ENCODE results near the gene PARM1.

The PARM1 gene, protein sequence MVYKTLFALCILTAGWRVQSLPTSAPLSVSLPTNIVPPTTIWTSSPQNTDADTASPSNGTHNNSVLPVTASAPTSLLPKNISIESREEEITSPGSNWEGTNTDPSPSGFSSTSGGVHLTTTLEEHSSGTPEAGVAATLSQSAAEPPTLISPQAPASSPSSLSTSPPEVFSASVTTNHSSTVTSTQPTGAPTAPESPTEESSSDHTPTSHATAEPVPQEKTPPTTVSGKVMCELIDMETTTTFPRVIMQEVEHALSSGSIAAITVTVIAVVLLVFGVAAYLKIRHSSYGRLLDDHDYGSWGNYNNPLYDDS

GRCh38 chr4:74932832-74933561 lies at the start of gene PARM1:
TSS of gene PARM1 (plus strand) at chr4:74933116. CDS start at chr4:74933328, 212 bp downstream.
- Histone ChIP-seq H3K9ac (ENCODE audit: low read length) (peak within 1 kb of the TSS; percentile 46; the same call in 1 of the 2 replicates), H3K9me2 (ENCODE audit: low read depth, low read length) (no peaks in the 10 kb centered on the region), H3K79me2 (ENCODE audit: insufficient read depth, low read length) (no peaks in the 10 kb centered on the region), H3K4me1 (ENCODE audit: insufficient read depth, low read length, severe bottlenecking) (peaks cover 10% of the 10 kb centered on the region), H3K4me3 (ENCODE audit: low read depth, low read length, poor library complexity, severe bottlenecking) (peak within 1 kb of the TSS; percentile 65), H2AFZ (ENCODE audit: low read length) (peak within 1 kb of the TSS; percentile 81), H3K36me3 (ENCODE audit: insufficient read depth, low read length) (no peaks in the 10 kb centered on the region), H3K27ac (ENCODE audit: low read depth, low read length, poor library complexity, severe bottlenecking) (no peak within 1 kb of the TSS), H4K20me1 (ENCODE audit: insufficient read depth, low read length) (no peaks in the 10 kb centered on the region), H3K4me2 (ENCODE audit: low read length) (peak within 1 kb of the TSS; percentile 77), H3K27me3 (ENCODE audit: insufficient read depth, low read length) (peaks cover 9% of the 10 kb centered on the region; the same call in 1 of the 2 replicates), H3F3A (ENCODE audit: insufficient read depth, low read length) (no peaks in the 10 kb centered on the region), H3K9me3 (ENCODE audit: low read length) (no peaks in the 10 kb centered on the region)
- TF ChIP-seq, protein P1, sequence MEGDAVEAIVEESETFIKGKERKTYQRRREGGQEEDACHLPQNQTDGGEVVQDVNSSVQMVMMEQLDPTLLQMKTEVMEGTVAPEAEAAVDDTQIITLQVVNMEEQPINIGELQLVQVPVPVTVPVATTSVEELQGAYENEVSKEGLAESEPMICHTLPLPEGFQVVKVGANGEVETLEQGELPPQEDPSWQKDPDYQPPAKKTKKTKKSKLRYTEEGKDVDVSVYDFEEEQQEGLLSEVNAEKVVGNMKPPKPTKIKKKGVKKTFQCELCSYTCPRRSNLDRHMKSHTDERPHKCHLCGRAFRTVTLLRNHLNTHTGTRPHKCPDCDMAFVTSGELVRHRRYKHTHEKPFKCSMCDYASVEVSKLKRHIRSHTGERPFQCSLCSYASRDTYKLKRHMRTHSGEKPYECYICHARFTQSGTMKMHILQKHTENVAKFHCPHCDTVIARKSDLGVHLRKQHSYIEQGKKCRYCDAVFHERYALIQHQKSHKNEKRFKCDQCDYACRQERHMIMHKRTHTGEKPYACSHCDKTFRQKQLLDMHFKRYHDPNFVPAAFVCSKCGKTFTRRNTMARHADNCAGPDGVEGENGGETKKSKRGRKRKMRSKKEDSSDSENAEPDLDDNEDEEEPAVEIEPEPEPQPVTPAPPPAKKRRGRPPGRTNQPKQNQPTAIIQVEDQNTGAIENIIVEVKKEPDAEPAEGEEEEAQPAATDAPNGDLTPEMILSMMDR (IDR thresholded peaks at IDR 0.05; ENCODE audit: low read length), result peak; percentile 72
- no peak for TF ChIP-seq EZH2 (IDR thresholded peaks at IDR 0.05; ENCODE audit: borderline replicate concordance, low read length)

GRCh38 chr4:74884266-74884665 lies 48.6 kb upstream of the PARM1 start:
- TF ChIP-seq, protein P1 (IDR thresholded peaks at IDR 0.05; ENCODE audit: low read length), result no peak
- no peak for TF ChIP-seq EZH2 (IDR thresholded peaks at IDR 0.05; ENCODE audit: borderline replicate concordance, low read length)
- no peak overlapping the region for H3K27ac ChIP-seq (ENCODE audit: low read depth, low read length, poor library complexity, severe bottlenecking)

DNA sequence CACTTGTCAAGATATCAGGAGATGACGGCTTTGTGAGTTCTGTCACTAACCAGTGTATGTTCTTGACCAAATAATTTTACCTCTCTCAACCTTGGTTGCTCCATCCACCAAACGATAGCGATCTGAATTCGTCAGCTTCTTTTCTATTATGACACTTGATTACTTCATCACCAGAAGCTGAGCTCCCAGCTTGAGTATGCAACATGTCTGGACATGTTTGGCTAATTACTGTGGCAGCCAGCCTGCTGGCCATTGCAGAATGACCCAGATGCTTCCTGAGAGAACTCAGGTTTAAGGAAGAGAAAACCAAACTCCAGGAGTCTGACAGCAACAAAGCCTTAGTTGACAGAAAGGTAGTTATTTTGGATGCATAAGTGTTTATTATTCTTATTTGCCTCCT lies 46.4 kb upstream of the PARM1 start:
- Histone ChIP-seq H3K9me2 (ENCODE audit: low read depth, low read length) (no peaks in the 10 kb centered on the region), H3K79me2 (ENCODE audit: insufficient read depth, low read length) (no peaks in the 10 kb centered on the region), H2AFZ (ENCODE audit: low read length) (no peak overlapping the region), H3K9ac (ENCODE audit: low read length) (no peak overlapping the region), H3F3A (ENCODE audit: insufficient read depth, low read length) (no peaks in the 10 kb centered on the region), H3K36me3 (ENCODE audit: insufficient read depth, low read length) (no peaks in the 10 kb centered on the region), H3K4me1 (ENCODE audit: insufficient read depth, low read length, severe bottlenecking) (no peaks in the 10 kb centered on the region), H3K4me2 (ENCODE audit: low read length) (no peak overlapping the region), H3K9me3 (ENCODE audit: low read length) (no peaks in the 10 kb centered on the region), H3K27ac (ENCODE audit: low read depth, low read length, poor library complexity, severe bottlenecking) (no peak overlapping the region), H3K27me3 (ENCODE audit: insufficient read depth, low read length) (no peaks in the 10 kb centered on the region), H3K4me3 (ENCODE audit: low read depth, low read length, poor library complexity, severe bottlenecking) (no peak overlapping the region), H4K20me1 (ENCODE audit: insufficient read depth, low read length) (no peaks in the 10 kb centered on the region)
- TF ChIP-seq, protein P1 (IDR thresholded peaks at IDR 0.05; ENCODE audit: low read length), result no peak
- no peak for TF ChIP-seq EZH2 (IDR thresholded peaks at IDR 0.05; ENCODE audit: borderline replicate concordance, low read length)

More at GRCh38 chr4:74884266-74884665, 48.6 kb upstream of the PARM1 start:
- Histone ChIP-seq H3K27me3 (ENCODE audit: insufficient read depth, low read length) (no peaks in the 10 kb centered on the region), H2AFZ (ENCODE audit: low read length) (no peak overlapping the region), H3F3A (ENCODE audit: insufficient read depth, low read length) (no peaks in the 10 kb centered on the region), H3K4me1 (ENCODE audit: insufficient read depth, low read length, severe bottlenecking) (no peaks in the 10 kb centered on the region), H3K79me2 (ENCODE audit: insufficient read depth, low read length) (no peaks in the 10 kb centered on the region), H3K9me2 (ENCODE audit: low read depth, low read length) (no peaks in the 10 kb centered on the region), H3K9me3 (ENCODE audit: low read length) (no peaks in the 10 kb centered on the region), H3K4me2 (ENCODE audit: low read length) (no peak overlapping the region), H4K20me1 (ENCODE audit: insufficient read depth, low read length) (no peaks in the 10 kb centered on the region), H3K36me3 (ENCODE audit: insufficient read depth, low read length) (no peaks in the 10 kb centered on the region), H3K9ac (ENCODE audit: low read length) (no peak overlapping the region), H3K4me3 (ENCODE audit: low read depth, low read length, poor library complexity, severe bottlenecking) (no peak overlapping the region)

All from OCI-LY1 (cell line).